GM18870 (cell line): ENCODE results near the gene CDK6.

Source experiments
- ATAC-seq: cut with Tn5 transposase; IDR thresholded peaks from one replicate; pipeline ENCODE4 v1.9.1; 2021; ENCODE audit warnings: moderate library complexity; ENCODE audit not compliant: unreplicated experiment

The CDK6 gene

DNA sequence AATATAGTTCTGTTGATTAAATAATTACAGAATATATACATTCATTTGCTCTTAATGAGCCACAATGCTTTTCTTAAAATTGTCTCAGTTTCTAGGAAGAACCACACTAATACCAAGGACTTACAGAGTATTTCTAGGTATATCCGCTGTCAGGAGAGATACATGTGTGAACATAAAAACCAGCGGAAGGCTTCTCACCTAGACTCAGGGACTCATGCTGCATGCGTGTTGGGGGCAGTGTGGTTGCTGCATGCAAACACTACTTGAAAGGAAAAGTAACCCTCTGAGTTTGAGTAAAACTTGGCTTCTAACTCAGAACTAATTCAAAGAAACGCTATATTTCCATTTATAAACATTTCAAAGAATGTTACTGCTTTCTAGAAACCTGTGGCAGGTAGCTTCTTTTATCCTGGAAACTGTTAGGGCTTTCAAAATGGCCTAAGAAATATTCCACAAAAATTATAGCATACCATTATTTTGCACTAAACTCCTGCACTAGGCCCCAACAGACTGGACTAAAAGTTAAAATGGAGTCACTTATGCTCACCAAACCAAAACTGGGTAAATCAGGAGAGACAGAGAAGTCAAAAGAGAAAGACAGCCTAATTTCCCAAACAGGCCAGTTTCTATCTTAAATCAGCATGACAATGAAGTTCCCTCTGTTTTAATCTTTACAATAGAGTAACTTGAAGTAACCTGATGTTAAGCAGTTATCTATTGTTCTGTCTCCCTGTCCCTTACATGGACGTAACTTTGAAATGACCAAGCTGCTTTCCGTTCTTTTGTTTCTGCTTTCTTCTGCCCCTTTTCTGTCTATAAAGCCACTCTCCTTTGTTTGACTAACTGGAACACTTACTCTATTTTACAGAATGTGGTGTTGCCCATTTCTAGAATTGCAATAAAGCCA is 151.0 kb downstream of the CDK6 start:
- ATAC-seq: no peak

DNA sequence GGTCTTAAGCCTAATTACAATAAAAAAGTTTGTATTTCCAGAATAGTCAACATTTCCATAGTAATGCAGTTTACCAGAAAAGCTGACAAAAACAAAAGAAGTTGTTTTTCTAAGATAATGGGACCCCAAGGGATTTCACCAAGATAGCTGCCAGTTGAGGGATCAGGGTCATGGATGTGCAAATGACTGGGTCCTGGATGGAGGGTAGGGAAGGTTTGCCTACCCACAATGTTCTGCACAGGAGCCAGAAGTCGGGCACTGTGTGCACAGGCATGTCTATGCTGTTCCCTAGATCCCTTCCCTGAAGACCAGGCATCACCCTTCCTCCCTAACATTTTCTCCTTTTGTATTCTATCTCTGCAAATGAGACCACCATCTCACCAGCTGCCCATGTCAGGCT is 152.1 kb downstream of the CDK6 start:
- ATAC-seq: no peak

DNA sequence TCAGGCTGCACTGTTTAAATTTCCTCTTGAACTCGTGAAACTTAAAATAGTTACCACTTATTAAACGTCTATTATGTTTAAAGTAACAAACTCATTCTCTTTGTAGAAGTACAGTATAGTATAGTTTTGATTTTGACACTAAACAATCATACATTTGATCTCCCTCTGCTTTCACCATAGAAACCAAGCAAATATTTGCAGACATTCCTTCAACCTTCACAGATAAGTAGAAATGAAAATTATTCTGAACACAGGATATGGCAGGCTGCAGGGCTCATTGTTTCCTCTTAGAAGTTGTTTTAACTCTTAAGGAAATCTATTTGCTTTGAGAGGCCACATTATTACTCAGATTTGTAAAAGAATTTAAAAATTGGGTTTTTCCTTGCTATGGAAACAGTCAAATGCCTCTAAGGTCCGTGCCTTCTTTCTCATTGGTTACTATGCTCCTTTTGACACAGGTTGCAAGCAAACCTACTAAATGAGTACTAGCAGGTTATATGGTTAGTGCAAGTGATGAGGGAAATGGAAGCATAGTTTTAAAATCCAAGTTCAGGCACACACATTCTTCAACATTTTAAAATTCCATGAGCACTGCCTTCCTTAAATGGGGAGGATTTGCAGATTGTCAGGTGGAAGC is 153.4 kb downstream of the CDK6 start:
- no peak for ATAC-seq

DNA sequence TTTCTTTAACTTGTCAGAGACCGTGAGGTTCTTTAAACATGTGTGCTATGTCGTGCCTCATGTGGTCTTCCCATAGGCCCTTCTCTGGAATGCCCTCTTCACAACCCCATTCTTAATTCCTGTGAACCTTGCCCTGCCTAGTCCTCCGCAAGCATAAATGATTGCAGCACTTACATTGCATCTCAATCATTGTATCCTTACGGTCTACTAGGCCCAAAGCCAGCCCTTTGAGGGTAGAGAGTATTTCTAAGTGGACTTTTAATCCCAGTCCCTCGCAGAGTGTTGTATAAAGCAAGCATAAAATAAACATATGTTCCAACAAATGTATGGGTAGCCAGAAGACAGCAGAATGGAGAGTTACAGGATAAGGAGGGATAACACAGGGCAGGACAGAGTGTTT is 154.0 kb downstream of the CDK6 start:
- no peak for ATAC-seq

DNA sequence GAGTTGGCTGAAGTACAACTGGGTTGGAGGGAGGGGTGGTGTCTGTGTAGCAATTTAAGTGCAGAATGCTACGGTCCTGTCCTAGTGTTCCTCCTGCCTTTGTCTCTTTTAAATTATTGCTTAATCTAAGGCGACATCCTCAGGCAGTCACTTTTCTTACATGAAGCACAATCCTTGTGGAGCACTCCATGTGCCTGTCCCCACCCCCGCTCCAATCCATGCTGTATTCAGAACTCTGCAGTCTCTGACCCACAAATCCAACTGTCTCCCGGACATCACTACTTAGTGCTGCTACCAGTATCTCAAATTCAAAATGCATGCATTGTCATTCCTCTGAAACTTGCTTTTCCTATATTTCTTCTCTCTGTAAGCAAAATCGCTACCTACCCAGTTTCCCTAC is 154.7 kb downstream of the CDK6 start:
- no peak for ATAC-seq

DNA sequence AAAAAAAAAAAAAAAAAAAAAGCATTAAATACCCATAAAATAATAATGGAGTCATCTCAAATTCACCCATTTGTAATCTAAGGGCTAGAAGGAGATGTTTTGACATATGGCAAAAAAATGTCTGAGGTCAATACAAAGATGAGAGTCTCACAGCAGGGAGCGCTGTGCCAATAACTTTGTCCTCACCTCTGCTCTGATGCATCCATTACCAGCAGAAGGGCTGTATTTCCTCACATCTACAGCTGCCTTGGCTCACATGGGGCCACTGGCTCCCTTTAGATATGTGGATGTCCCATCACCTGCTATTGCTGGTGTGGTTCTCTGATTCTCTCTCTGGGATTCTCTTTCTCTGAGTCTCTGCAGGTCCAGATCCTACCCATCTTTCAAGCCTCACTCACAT is 155.9 kb downstream of the CDK6 start:
- ATAC-seq: no peak

DNA sequence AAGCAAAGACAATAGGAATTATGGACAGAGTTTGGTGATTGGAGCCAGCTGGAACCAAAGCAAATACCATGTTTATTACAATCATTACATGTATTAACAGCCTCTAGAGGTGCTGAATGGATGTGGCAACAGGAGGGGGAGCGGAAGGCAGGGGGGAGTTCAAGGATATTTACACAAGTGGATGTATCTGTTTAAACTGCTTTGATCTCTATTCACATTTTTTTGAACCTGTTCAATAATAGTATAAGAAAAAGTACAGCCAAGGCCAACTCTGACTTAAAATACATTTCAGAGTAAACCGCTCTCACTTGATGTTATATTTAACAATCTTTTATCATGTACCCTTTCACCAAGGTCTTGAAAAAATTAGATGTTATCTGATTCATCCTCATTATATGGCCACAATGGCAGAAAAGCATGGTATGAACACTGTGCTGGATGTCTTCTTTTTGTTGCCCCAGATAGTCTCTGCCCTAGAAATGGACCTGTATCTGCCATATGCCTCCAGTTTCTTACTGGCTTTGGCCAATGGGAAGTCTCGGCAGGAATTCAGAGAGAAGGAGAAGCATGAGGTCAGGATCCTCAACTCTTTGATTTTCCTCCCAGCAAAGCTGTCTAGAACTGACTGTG is 158.0 kb downstream of the CDK6 start:
- ATAC-seq: no peak

DNA sequence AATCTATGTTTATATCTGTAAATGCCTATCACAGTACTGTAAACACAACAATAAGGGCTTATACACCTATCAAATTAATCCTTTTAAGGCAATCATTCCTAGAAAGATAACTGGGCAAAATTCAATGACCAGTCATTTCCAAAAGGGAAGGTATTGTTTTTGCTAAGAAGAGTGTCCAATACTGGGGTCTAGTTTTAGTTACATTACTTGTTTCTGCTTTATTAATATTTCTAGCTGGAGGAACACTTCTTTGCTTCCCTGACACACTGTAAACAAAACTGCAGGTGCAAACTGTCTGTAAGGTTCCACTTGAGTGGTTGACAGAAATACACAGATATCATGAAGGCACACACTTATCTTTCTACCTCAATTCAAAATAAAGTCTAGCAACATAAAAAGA is 162.0 kb downstream of the CDK6 start:
- no peak for ATAC-seq

DNA sequence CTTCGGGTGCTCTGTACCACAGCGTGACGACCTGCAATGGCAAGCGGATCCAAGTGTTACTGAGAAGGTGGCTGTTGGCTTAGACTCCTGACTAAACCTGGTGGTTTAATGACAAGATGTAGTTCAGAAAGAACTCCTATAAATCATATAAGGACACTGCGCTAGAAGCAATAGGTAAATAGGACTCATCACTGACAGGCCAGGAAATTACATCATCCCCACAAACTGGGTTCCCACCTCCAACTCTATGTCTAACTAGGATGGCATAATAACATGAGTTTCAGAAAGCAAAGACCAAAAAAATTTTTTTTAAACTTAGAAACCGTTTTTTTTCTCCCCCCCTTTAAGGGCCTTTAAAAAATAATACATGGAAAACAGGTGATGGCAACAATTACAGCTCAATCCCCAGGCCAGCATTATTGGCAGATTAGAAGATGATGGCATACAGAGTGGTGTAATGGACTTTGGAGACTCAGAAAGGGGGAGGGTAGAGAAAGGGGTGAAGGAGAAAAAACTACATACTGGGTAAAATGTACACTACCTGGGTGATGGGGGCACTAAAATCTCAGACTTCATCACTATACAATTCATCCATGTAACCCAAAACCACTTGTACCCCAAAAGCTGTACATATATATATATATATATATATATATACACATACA is 164.7 kb downstream of the CDK6 start:
- no peak for ATAC-seq

DNA sequence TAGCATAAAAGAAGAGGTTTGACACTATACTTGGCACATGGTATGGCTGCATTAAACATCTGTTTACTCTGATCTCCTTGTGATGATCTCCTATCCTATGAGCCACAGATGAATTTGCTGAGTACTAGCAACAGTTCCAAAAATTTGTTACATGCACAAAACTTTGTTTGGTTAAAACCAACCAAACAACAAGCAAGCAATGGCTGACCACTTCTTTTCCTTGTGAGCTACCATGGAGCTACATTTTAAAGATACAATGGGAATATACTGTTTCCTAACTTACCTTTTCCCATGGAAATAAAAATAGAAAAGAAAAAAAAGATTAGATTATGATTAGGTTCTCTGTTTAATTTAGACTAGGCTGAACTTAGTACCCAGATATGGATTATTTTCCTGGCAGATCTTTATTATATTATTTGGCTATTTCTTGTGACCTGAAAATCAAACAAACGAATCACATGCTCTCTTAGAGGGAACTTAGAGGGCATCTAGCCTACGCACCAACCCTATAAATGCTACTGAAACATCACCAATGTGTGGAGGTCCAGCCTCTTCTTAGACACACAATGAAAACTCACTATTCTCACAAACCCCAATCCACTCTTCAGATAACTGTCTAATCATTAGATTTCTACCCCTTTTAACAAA is 166.0 kb downstream of the CDK6 start:
- no peak for ATAC-seq

DNA sequence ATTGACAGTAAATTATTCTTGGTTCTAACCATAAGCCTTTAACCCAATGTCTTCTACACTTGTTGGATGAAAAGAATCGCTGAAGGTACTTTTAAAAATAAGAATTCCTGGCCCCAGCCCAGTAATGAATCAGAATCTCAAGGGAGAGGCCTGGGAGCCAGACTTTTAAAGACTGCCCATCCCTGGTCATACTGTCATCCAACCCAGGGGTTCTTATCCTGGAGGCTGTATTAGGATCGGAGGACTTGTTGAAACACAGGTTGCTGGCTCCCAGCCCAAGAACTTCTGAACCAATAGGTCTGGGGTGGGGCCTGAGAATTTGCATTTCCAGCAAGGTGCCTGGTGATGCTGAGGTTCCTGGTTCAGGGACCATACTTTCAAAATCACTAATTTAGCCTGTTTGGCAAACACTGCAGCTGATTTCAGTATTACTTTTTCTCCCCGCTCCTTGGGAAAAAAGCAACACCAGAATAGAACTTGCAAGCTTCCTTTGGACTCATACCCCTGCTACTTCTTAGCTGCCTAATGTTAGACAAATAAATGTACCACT is 166.7 kb downstream of the CDK6 start:
- ATAC-seq: no peak

DNA sequence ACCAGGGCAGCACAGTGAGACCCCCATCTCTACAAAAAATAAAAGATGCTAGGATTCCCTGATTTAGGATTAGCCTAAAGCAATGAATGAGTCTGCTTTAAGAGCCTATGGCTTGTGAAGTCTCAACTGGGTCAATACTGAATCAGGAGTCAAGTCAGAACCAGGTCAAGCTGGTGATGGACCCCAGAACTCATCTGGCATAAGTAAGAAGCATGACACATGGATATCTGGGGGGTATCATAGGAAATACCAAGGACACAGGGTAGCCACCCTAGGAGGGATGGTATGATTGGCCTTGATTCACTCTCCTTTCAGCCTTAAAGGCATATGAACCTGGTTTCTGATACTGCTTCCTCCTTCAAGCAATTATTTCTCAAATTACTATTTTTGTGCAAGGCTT is 167.8 kb downstream of the CDK6 start:
- ATAC-seq: no peak

DNA sequence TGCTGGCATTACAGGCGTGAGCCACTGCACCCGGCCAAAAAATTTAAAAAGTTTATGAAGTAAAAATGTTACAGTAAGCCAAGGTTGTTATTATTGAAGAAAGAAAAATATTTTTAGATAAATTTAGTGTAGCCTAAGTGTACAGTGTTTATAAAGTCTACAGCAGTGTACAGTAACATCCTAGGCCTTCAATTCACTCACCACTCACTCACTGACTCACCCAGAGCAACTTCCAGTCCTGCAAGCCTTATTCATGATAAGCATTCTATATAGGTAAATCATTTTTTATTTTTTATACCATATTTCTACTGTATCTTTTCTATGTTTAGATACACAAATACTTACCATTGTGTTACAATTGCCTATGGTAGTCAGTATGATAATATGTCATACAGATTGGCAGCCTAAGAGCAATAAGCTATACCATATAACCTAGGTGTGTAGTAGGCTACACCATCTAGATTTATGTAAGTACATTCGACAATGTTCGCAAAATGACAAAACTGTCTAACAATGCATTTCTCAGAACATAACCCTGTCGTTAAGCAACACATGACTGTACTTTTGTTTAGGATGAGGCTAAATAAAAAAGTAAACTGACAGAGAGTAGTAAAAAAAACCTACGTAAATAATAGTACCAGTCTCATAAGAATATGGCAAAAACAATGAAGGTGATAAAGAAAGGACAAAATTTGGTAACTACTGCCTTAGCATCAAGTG is 168.4 kb downstream of the CDK6 start:
- no peak for ATAC-seq

DNA sequence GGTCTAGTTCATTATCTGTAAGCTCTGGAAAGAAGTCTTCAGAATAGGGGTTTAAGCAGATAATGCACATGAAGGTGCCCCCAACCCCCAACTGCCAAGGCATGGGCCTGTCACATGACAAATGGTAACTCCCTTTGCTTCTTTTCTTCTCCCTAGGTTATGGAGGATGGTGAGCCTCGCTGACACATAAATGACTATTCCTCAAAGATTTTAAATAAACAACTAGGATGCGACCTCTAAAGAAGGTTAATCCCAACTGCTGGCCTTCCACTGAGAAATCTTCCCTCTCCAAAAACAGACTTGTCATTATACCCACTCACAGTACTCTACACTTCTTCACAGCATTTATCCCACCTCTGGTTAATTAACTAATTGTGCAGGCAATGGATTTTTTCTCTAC is 170.4 kb downstream of the CDK6 start:
- ATAC-seq: no peak

DNA sequence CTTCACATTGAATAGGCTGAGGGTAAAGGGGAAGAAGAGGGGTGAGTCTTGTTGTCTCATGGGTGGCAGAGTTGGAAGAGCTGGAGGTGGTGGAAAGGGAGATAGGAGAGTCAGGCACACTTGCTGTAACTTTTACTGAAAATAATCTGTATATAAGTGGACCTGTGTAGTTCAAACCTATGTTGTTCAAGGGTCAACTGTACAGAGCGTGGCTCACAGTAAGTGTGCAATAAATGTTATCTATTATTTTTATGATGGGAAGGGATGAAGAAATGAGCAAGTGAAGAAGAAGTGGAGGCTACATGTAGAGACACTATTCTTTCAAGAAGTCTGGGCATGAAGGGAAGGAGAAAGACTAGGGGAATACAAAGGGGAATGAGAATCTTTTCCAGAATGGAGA is 174.7 kb downstream of the CDK6 start:
- ATAC-seq: no peak

DNA sequence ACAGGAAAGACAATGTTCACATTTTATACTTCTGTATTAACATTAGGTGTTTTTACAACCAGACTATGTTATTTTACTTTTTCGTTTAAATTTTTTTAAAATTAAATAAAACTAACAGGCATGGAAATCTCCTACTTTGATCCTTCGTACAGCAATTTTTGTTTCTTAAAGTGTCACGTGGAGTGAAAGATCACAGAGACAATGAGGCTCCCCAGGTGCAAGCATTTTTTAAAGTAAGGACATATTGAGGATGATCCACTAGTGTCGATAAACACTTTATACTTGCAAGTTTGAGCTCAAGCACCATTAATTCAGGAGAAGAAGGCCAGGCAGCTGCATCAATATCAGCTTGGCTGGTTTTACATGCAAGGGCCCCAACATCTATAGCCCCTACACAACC is 177.7 kb downstream of the CDK6 start:
- ATAC-seq: no peak

DNA sequence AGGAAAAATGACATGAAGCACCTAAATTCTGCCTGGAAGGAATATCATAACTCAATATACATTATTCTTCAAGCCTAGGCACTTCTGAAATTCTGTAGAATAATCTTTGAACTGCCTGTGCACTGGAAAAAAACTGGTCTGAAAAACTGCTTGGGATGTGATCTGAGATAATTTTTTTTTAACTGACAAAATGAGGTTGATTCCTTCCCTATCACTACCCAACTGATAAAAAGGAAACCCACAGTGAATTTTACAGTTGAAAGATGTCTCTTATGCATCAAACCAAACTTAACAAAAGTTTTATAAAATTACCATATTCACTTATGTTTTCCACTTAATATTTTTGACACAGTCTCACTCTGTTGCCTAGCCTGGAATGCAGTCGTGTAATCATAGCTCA is 179.0 kb downstream of the CDK6 start:
- no peak for ATAC-seq

DNA sequence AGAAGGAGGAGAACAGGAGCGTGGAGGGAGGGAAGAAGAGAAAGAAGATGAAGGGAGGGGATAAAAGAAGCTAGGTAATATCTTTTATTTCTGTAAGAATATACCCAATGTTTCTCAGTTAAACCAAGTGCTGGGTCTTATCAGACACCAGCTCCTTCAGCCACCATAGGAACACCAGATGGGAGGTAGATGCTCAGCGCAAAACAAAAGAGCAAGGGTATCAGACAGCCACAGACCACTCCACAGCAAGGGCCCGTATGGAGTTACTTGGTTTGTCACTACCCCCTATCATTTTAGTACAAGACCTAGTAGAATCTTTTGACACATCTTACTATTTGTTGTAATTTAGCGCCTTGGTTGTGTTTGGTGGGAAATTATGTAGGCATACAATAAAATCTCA is 180.3 kb downstream of the CDK6 start:
- ATAC-seq: no peak

DNA sequence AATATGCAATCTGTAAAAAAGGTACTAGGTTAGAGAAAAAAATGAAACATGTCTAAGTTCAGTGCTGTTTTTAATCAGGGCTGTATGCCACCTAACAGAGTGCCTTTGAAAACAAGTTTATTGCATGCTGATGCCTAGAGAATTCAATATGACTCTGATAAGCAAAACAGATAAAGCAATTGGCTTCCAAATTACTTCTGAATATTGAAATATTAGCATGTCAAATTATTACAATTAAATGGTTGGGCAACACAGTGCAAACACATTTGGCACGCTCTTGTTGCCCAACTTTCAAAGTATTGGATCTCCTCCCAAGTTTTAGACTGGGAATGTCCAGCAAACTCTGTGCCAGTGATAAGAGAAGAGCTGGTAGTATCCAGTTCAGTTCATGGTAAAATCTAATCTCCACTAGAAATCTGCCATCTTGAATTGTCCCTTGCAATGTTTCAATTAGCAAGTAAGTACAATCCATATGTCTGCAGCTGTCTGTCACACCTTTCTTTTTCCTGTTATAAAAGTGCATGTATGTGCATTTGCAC is 181.0 kb downstream of the CDK6 start:
- ATAC-seq: no peak

DNA sequence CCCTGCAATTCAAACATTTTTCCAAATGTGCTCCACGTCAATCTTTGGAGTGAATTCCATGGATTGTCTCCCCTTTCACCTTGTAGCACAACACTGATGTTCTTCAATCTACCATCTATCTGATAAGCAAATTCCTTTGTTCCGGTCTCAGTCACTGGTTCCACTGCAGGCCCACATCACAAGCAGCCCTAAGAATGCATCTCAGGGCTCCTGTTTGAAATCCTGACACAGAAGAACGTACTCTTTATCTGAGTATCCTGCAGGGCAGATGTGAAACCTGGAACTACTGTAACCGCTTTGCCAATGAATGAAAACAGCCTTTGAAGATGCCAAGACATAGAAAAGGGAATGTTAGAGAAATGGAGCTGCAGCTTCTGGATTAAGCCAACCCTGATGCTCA is 183.2 kb downstream of the CDK6 start:
- ATAC-seq: no peak
